Measurements from ENCODE around the gene FBXO30. TPM values are rescaled to one million over a fixed set of nuclear protein-coding genes. Genes with fewer than 3 reads are reported as not detected.

The FBXO30 gene
- polyA plus RNA-seq, 1 donor: 13.0 TPM

DNA sequence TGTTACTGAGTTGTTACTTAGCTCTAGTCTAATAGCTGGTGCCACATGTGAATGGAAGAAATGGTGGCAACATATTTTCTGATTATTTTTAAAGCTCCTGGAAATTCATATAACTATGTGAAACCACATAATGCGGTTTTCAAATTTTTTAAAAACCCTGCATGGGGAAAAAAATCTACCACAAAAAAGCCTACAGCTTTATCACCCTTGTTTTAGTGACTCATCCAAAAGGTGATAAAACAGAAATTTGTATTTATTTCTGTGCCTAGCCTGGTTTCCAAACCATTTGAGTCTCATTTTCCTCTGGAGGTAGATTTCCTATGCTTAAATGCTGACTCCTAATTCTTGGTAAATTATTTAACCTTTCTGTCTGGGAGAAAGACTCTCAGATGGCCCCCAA is 5.4 kb upstream of the FBXO30 start:
- DNase-seq: no peak

GRCh38 chr6:145818796-145819195 is 4.2 kb upstream of the FBXO30 start:
- DNase-seq: no peak

- no peak for DNase-seq
Measured at GRCh38 chr6:145816392-145816791, 1.8 kb upstream of the FBXO30 start.

DNA sequence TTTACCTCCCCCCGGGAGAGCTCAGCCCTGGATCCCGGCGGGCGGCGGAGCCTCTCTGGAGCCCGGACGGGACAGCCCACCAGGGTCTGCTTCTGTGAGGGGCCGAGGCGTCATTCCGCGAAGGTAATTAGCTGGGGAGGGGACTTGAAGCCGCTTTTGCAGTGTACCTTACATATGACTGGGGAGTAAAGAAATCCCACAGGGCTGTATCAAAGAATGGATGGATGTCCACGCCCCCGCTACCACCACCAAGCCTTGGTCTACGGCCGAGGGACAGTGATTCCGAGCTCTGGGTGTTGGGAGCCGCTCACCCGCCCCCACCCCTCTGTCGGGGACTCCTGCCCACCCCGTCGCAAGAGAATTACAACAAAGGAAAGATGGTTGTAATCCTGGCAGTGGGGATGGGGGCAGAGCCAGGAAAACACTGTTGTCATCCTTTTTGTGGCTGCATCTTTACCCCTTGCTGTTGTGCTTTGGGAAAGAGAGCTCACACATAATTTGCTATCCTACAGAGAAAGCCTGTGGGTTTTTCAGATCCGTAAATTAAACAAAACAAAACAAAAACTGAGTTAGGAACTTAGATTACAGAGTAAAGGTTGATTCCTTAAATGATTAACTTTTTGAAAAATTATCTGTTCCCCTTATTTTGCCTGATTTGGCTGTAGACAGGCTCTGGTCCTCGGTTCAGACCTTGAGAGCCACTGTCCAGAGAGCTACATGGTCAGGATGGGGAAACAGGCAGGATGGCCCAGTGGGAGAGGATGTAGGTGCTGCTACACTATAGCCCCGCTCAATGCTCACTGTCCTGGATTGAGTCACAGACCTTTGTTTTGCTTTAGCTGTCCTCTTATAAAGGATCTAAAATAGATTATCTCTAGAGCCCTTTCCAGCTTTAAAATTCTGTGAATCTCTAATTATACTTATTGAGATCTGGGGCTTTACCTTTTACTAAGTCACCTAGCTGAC is 997 bp upstream of the FBXO30 start:
- peak; percentile 45 for DNase-seq

GRCh38 chr6:145814035-145814500 is 527 bp downstream of the FBXO30 start:
- peak; percentile 63 for DNase-seq

GRCh38 chr6:145813285-145814034 is 1.1 kb downstream of the FBXO30 start:
- peak; percentile 48 for DNase-seq

- no peak for DNase-seq
Measured at GRCh38 chr6:145811741-145812140, 2.9 kb downstream of the FBXO30 start.

DNA sequence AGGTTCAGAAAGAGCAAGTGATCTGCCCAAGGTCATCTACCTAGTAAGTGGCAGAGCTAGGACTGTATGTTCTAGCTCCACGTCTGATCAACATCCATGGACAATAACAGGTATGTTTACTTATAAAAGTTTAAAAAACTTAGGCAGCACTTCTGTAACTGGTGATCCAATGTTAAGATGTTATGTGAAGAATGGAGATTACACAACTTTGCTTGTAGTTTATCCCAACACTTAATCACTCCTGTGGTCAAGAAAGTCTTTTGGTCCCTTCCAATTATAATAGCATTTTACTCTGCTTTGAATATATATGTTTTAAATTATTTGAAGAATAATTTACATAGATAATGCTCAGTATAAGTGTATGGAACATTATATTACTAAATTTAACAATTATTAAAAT is 4.8 kb downstream of the FBXO30 start:
- no peak for DNase-seq

GRCh38 chr6:145809211-145809610 is 5.4 kb downstream of the FBXO30 start:
- no peak for DNase-seq

- DNase-seq: no peak
Measured at GRCh38 chr6:145808239-145808638, 6.4 kb downstream of the FBXO30 start.

- DNase-seq: no peak
Measured at GRCh38 chr6:145802141-145802540, 12.5 kb downstream of the FBXO30 start.

- no peak for DNase-seq
Measured at GRCh38 chr6:145801021-145801420, 13.6 kb downstream of the FBXO30 start.

- DNase-seq: no peak
Measured at GRCh38 chr6:145798530-145798929, 16.1 kb downstream of the FBXO30 start.

DNA sequence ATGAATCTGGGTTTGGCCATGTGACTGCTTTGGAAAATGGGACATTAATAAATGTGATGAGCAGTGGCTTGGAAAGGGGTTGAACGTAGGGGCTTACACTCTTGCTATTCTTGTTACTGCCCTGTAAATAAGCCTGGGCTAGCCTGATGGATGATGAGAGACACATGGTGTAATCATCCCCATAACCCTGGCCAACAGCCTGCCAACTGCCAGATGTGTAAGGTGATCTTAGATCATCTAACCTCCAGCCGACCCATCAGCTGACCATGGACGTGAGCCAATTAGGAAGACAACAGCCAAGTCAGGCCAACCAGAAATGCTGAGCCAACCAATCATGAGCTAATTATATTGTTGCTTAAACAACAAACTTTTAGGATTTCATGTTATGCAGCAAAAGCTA is 25.2 kb downstream of the FBXO30 start:
- no peak for DNase-seq

DNA sequence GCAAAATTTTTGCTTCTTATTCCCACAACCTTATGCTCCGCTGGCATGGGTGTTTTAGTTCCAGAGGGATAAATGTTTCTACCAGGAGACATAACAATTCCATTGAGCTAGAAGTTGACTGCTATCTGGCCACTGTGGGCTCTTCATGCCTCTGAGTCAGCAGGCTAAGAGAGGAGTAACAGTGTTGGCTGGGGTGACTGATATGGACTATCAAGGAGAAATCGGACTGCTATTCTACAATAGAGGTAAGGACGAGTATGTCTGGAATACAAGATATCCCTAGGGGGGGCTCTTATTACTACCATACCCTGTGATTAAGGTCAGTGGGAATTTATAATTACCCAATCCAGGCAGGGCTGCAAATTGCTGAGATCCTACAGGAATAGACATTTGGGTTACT is 26.9 kb downstream of the FBXO30 start:
- no peak for DNase-seq

GRCh38 chr6:145784683-145785082 is 29.9 kb downstream of the FBXO30 start:
- DNase-seq: no peak

GRCh38 chr6:145783796-145784195 is 30.8 kb downstream of the FBXO30 start:
- DNase-seq: no peak

DNA sequence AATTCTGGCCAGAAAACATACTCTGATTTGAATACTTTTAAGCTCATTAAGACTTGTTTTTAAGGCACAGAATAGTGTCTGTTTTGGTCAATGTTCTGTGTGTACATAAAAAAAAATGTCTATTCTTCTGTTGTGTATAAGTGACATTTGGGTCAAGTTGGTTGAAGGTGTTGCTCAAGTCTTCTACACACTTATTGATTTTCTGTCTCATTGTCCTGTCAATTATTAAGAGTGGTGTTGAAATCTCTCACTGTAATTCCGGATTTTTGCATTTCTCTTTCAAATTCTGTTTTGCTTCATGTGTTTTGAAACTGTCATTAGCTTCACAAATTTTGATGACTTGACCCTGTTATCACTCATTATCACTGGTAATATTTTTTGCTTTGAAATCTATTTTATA is 41.7 kb downstream of the FBXO30 start:
- no peak for DNase-seq

DNA sequence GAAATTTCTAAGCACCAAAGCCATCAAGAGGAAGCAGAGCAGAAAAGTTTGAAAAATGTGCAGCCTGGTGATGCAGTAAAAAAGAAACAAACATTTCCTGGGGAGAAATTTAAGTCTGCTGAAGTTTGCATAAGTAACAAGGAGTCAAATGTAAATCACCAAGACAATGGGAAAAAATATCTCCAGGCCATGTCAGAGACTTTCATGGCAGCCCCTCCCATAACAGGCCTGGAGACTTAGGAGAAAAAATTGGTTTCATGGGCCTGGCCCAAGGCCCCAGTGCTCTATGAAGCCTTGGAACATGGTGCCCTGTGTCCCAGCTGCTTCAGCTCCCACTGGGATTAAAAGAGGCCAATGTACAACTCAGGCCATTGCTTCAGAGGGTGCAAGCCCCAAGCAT is 49.1 kb downstream of the FBXO30 start:
- no peak for DNase-seq

- no peak for DNase-seq
Measured at GRCh38 chr6:145763742-145764141, 50.9 kb downstream of the FBXO30 start.

GRCh38 chr6:145761584-145761983 is 53.0 kb downstream of the FBXO30 start:
- no peak for DNase-seq

DNA sequence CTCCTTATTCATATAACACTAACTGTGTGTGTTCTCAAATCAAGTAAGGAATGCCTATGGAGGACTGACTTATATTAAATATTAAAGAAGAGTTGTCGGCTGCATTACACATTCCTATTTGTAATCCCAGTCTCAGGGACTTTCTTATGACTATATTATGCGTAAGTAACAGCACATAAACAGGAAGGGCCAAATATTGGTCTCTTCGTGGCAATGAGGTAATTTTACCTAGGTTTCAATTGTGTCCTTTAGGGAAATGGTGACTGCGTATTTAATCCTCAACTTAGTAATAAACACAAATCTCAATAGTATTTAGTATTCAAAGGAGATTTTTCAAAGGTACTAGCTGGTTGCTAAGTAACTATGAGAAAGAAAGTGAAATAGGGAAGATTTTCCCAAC is 56.5 kb downstream of the FBXO30 start:
- DNase-seq: no peak

GRCh38 chr6:145756170-145756662 is 58.4 kb downstream of the FBXO30 start:
- DNase-seq: no peak
